Activated CD4-positive, alpha-beta T cell treated with anti-CD3 and anti-CD28 coated beads, Interleukin-2, amount 50 U/mL, for 24 hours (primary cell): ENCODE results near the gene SPATA2L.
"Not testable (repeated sequence)": the region's sequence is repeated elsewhere in the genome, so short reads cannot be mapped to it uniquely, and the experiment has no call there.

Experiments
- DNase-seq, 2 donors: peaks; one replicate each; pipeline ENCODE4 v3.0.0-alpha.2; 2020; ENCODE audit warnings: low read depth in 1 of 2, low spot score in 1 of 2

SPATA2L gene

GRCh38 chr16:89707695-89708094 is 6.2 kb upstream of the SPATA2L start:
- DNase-seq, result no peak

GRCh38 chr16:89706518-89707260 is 5.2 kb upstream of the SPATA2L start:
- DNase-seq, result no peak

GRCh38 chr16:89705006-89705405 is 3.5 kb upstream of the SPATA2L start:
- no peak for DNase-seq

- DNase-seq, result no peak
Measured at GRCh38 chr16:89704281-89704680, 2.8 kb upstream of the SPATA2L start.

- DNase-seq, result peak in 1 of 2 donors; percentile 22
Measured at GRCh38 chr16:89700649-89701424, 668 bp downstream of the SPATA2L start.

- peak; percentile 93 to 96 for DNase-seq
Measured at GRCh38 chr16:89700100-89700648, 1.3 kb downstream of the SPATA2L start.

GRCh38 chr16:89699629-89700099 is 1.8 kb downstream of the SPATA2L start:
- DNase-seq, result not testable (repeated sequence)

- not testable (repeated sequence) for DNase-seq
Measured at GRCh38 chr16:89698717-89699116, 2.8 kb downstream of the SPATA2L start.

- no peak for DNase-seq
Measured at GRCh38 chr16:89697616-89698331, 3.7 kb downstream of the SPATA2L start.

GRCh38 chr16:89697161-89697615 is 4.3 kb downstream of the SPATA2L start:
- no peak for DNase-seq

- DNase-seq, result no peak
Measured at GRCh38 chr16:89696670-89697128, 4.8 kb downstream of the SPATA2L start.

GRCh38 chr16:89695875-89696669 is 5.4 kb downstream of the SPATA2L start:
- no peak for DNase-seq

GRCh38 chr16:89695086-89695874 is 6.2 kb downstream of the SPATA2L start:
- no peak for DNase-seq

- not testable (repeated sequence) for DNase-seq
Measured at GRCh38 chr16:89694784-89695085, 6.8 kb downstream of the SPATA2L start.

GRCh38 chr16:89693931-89694783 is 7.3 kb downstream of the SPATA2L start:
- no peak for DNase-seq

GRCh38 chr16:89693289-89693731 is 8.2 kb downstream of the SPATA2L start:
- no peak for DNase-seq

- no peak for DNase-seq
Measured at GRCh38 chr16:89691986-89692569, 9.4 kb downstream of the SPATA2L start.

GRCh38 chr16:89691231-89691985 is 10.1 kb downstream of the SPATA2L start:
- DNase-seq, result no peak
